WTC11 (cell line): ENCODE results near the gene AVP.

Experiments used
- FOXP1 ChIP-seq: sonication (generic); formaldehyde crosslinking; IDR thresholded peaks from 2 replicates; pipeline ENCODE4 v1.8.0; 2022; ENCODE audit warnings: missing genetic modification reagents, mild to moderate bottlenecking, moderate library complexity, borderline replicate concordance
- GABPB1 ChIP-seq: sonication (generic); formaldehyde crosslinking; IDR thresholded peaks from 2 replicates; pipeline ENCODE4 v1.8.1; 2023; ENCODE audit warnings: mild to moderate bottlenecking, missing genetic modification reagents
- MXD4 ChIP-seq: fragments of 250-450 bp; sonication (Bioruptor Pico); IDR thresholded peaks from 2 replicates; pipeline ENCODE4 v1.8.0; 2021; ENCODE audit warnings: mild to moderate bottlenecking, moderate library complexity, borderline replicate concordance
- TF ChIP-seq, protein P1 (sequence below): fragments of 200-600 bp; IDR thresholded peaks from 2 replicates; pipeline ENCODE4 v1.8.0; 2022; ENCODE audit warnings: antibody characterized with exemption
- TF ChIP-seq, protein P2 (sequence below): sonication (generic); formaldehyde crosslinking; IDR thresholded peaks from 2 replicates; pipeline ENCODE4 v1.8.0; 2023; ENCODE audit warnings: missing genetic modification reagents
- TF ChIP-seq, protein P3 (sequence below): sonication (generic); formaldehyde crosslinking; IDR thresholded peaks from 2 replicates; pipeline ENCODE4 v1.8.0; 2022; ENCODE audit warnings: mild to moderate bottlenecking, missing genetic modification reagents

DNA sequence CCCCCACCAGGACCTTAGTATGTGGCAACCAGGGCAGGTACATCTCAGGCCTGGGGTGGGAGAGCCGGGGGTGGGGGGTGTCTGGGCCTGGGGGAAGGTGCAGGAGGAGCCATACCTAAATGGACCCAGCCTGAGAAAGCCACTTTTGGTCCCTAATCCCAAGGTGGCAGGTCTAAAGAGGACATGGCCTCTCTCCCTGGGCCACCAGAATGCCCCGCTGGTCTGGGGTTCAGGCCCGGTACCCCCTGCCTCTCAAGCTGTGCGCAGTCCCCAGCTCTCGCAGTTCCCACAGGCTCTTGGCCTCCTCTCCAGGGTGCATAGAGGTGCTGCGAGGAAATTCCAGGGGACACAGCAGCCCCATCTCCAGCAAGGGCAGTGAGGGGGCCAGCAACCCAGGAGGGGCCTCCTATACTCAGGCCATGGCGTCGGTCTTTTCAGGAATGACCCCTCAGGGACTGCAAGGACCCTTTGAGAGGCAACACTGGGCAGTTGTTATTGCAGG, 1.1 kb upstream of the AVP start:
- no peak for TF ChIP-seq GABPB1 (CRISPR knock-in tag)
- no peak for TF ChIP-seq FOXP1 (CRISPR knock-in tag)
- TF ChIP-seq, protein P1, sequence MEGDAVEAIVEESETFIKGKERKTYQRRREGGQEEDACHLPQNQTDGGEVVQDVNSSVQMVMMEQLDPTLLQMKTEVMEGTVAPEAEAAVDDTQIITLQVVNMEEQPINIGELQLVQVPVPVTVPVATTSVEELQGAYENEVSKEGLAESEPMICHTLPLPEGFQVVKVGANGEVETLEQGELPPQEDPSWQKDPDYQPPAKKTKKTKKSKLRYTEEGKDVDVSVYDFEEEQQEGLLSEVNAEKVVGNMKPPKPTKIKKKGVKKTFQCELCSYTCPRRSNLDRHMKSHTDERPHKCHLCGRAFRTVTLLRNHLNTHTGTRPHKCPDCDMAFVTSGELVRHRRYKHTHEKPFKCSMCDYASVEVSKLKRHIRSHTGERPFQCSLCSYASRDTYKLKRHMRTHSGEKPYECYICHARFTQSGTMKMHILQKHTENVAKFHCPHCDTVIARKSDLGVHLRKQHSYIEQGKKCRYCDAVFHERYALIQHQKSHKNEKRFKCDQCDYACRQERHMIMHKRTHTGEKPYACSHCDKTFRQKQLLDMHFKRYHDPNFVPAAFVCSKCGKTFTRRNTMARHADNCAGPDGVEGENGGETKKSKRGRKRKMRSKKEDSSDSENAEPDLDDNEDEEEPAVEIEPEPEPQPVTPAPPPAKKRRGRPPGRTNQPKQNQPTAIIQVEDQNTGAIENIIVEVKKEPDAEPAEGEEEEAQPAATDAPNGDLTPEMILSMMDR: no peak
- TF ChIP-seq, protein P2, sequence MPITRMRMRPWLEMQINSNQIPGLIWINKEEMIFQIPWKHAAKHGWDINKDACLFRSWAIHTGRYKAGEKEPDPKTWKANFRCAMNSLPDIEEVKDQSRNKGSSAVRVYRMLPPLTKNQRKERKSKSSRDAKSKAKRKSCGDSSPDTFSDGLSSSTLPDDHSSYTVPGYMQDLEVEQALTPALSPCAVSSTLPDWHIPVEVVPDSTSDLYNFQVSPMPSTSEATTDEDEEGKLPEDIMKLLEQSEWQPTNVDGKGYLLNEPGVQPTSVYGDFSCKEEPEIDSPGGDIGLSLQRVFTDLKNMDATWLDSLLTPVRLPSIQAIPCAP (CRISPR knock-in tag): no peak
- no peak for TF ChIP-seq MXD4 (CRISPR knock-in tag)
- TF ChIP-seq, protein P3, sequence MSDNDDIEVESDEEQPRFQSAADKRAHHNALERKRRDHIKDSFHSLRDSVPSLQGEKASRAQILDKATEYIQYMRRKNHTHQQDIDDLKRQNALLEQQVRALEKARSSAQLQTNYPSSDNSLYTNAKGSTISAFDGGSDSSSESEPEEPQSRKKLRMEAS: no peak
